ENCODE results near the gene TPPP2. TPM values are rescaled to one million over a fixed set of nuclear protein-coding genes. Genes with fewer than 3 reads are reported as not detected.

Gene TPPP2
- total RNA-seq, 2 experiments from 2014 or later, result not detected

GRCh38 chr14:21075719-21076437 is 45.9 kb downstream of the TPPP2 start:
- TF ChIP-seq CTCF (IDR thresholded peaks at IDR 0.05), result no peak
- peaks cover 13% of the 10 kb centered on the region for H3K4me1 ChIP-seq (ENCODE audit: insufficient read depth, low read length)
- ChIA-PET POLR2A (no interaction called here), CTCF (no interaction called here)
- H3K36me3 ChIP-seq (ENCODE audit: insufficient read depth, low read length), result no peaks in the 10 kb centered on the region
- Mint-ChIP-seq H3K4me3 (no peak overlapping the region), H3K36me3 (ENCODE audit: low read depth) (no peaks in the 10 kb centered on the region), H3K27ac (no peak overlapping the region), H3K4me1 (ENCODE audit: low read depth) (peaks cover 13% of the 10 kb centered on the region), H3K9me3 (no peaks in the 10 kb centered on the region), H3K27me3 (peaks cover 40% of the 10 kb centered on the region)
- DNase-seq, result no peak
- H3K9me3 ChIP-seq (ENCODE audit: control insufficient read depth in 1 of 2, insufficient read depth in 1 of 2, low read length in 2 of 2), result no peaks in the 10 kb centered on the region
- H3K27ac ChIP-seq (ENCODE audit: low read depth in 1 of 2, low read length in 2 of 2), result no peak overlapping the region
- peaks cover 15 to 23% of the 10 kb centered on the region in 2 experiments for H3K27me3 ChIP-seq (ENCODE audit: control insufficient read depth in 1 of 2, insufficient read depth in 2 of 2, low read length in 2 of 2)
- intact Hi-C loops (cut with DNase I, micrococcal nuclease), result no loop called here
- H3K4me3 ChIP-seq (ENCODE audit: low read length), result no peak overlapping the region
- ATAC-seq (ENCODE audit: poor library complexity), result no peak

GRCh38 chr14:21077672-21078071 is 47.7 kb downstream of the TPPP2 start:
- no peak overlapping the region for H3K4me3 Mint-ChIP-seq

GRCh38 chr14:21078287-21078686 is 48.3 kb downstream of the TPPP2 start:
- DNase-seq, result no peak
- Mint-ChIP-seq H3K27me3 (peaks cover 19% of the 10 kb centered on the region), H3K4me1 (ENCODE audit: low read depth) (no peaks in the 10 kb centered on the region), H3K36me3 (ENCODE audit: low read depth) (no peaks in the 10 kb centered on the region), H3K27ac (no peak overlapping the region), H3K9me3 (no peaks in the 10 kb centered on the region), H3K4me3 (no peak overlapping the region)
- Histone ChIP-seq H3K4me1 (ENCODE audit: insufficient read depth, low read length) (no peaks in the 10 kb centered on the region), H3K4me3 (ENCODE audit: low read length) (no peak overlapping the region), H3K36me3 (ENCODE audit: insufficient read depth, low read length) (no peaks in the 10 kb centered on the region), H3K27ac (ENCODE audit: low read depth in 1 of 2, low read length in 2 of 2) (no peak overlapping the region), H3K27me3 (ENCODE audit: control insufficient read depth in 1 of 2, insufficient read depth in 2 of 2, low read length in 2 of 2) (no peaks in the 10 kb centered on the region), H3K9me3 (ENCODE audit: control insufficient read depth in 1 of 2, insufficient read depth in 1 of 2, low read length in 2 of 2) (no peaks in the 10 kb centered on the region)
- no peak for ATAC-seq (ENCODE audit: poor library complexity)
- ChIA-PET POLR2A (no interaction called here), CTCF (no interaction called here)
- no peak for TF ChIP-seq CTCF (IDR thresholded peaks at IDR 0.05)
- intact Hi-C loops (cut with DNase I, micrococcal nuclease), result no loop called here

More at GRCh38 chr14:21077672-21078071, 47.7 kb downstream of the TPPP2 start:
- Histone ChIP-seq H3K9me3 (ENCODE audit: control insufficient read depth in 1 of 2, insufficient read depth in 1 of 2, low read length in 2 of 2) (no peaks in the 10 kb centered on the region), H3K4me3 (ENCODE audit: low read length) (no peak overlapping the region), H3K27me3 (ENCODE audit: control insufficient read depth in 1 of 2, insufficient read depth in 2 of 2, low read length in 2 of 2) (peaks cover 3 to 5% of the 10 kb centered on the region in 2 experiments), H3K27ac (ENCODE audit: low read depth in 1 of 2, low read length in 2 of 2) (no peak overlapping the region), H3K4me1 (ENCODE audit: insufficient read depth, low read length) (no peaks in the 10 kb centered on the region), H3K36me3 (ENCODE audit: insufficient read depth, low read length) (no peaks in the 10 kb centered on the region)
- CTCF ChIA-PET, result interaction anchor here (1.3 kb wide), 1 partner anchor 15 kb away, joined by 5 read pairs; no protein-coding TSS in a partner anchor
- Mint-ChIP-seq H3K36me3 (ENCODE audit: low read depth) (no peaks in the 10 kb centered on the region), H3K9me3 (no peaks in the 10 kb centered on the region), H3K27ac (no peak overlapping the region), H3K27me3 (peaks cover 22% of the 10 kb centered on the region), H3K4me1 (ENCODE audit: low read depth) (no peaks in the 10 kb centered on the region)
- DNase-seq (no peak), ATAC-seq (ENCODE audit: poor library complexity) (no peak)
- TF ChIP-seq CTCF (IDR thresholded peaks at IDR 0.05), result no peak
- intact Hi-C loops (cut with DNase I, micrococcal nuclease), result no loop called here
- POLR2A ChIA-PET, result no interaction called here

All from CD4-positive, alpha-beta T cell (primary cell).